Breast epithelium (tissue), 4 donors: Measurements from ENCODE around the gene MRPS2. TPM values are rescaled to one million over a fixed set of nuclear protein-coding genes. Genes with fewer than 3 reads are reported as not detected.
"Not testable (repeated sequence)": the region's sequence is repeated elsewhere in the genome, so short reads cannot be mapped to it uniquely, and the experiment has no call there.

Experiments
- DNase-seq, 2 donors: peaks; one replicate each; pipeline ENCODE4 v3.0.0-alpha.2; 2019; ENCODE audit warnings: low spot score in 2 of 2
- H3K27ac ChIP-seq, 2 donors: fragments of 200-600 bp; sonication (generic) in 1 of 2; one replicate each; pipeline ENCODE4 v1.5.1; 2016 to 2019; ENCODE audit warnings: mild to moderate bottlenecking in 1 of 2
- H3K27me3 ChIP-seq, 2 donors: fragments of 200-600 bp; sonication (generic) in 1 of 2; one replicate each; pipeline versions ENCODE4 v1.5.1 to v1.6.0; 2017 to 2019; ENCODE audit warnings: control low read depth in 1 of 2, mild to moderate bottlenecking in 1 of 2
- H3K36me3 ChIP-seq: fragments of 200-600 bp; one replicate; pipeline ENCODE4 v1.5.1; 2019
- H3K4me1 ChIP-seq, 2 donors: fragments of 200-600 bp; sonication (generic); one replicate each; pipeline ENCODE4 v1.5.1; 2016 to 2019; ENCODE audit warnings: control low read depth in 1 of 2
- H3K4me3 ChIP-seq, 3 donors: fragments of 200-600 bp; sonication (generic); 1 replicate in 2 of 3; 2 replicates in 1 of 3; pipeline ENCODE4 v1.5.1; 2016 to 2019; ENCODE audit warnings: mild to moderate bottlenecking in 3 of 3, moderate library complexity in 2 of 3
- H3K9me3 ChIP-seq, 2 donors: fragments of 200-600 bp; sonication (generic) in 1 of 2; one replicate each; pipeline ENCODE4 v1.5.1; 2016 to 2019; ENCODE audit warnings: control low read depth in 1 of 2
- POLR2A ChIP-seq: fragments of 450-650 bp; IDR thresholded peaks from one replicate; pipeline ENCODE4 v1.6.1; 2016; ENCODE audit warnings: antibody characterized with exemption, mild to moderate bottlenecking, moderate library complexity
- POLR2AphosphoS5 ChIP-seq, 3 donors: sonication (generic); formaldehyde crosslinking; IDR thresholded peaks; one replicate each; pipeline ENCODE4 v1.6.1; 2017; ENCODE audit warnings: antibody characterized with exemption in 3 of 3
- intact Hi-C: fragments of 100-400 bp; cut with DNase I; formaldehyde crosslinking; loops from one replicate; pipeline ENCODE4 v1.15.1; 2023; ENCODE audit warnings: low total_unique reads
- total RNA-seq, 3 donors: library from RNA; depleted of rRNA; stranded (reverse); fragments of >200 nt; gene quantifications; one replicate each; pipeline ENCODE4 v1.1.0, GENCODE V29; 2016
- TF ChIP-seq, protein P1 (sequence below), 3 donors: fragments of 450-650 bp; IDR thresholded peaks; one replicate each; pipeline ENCODE4 v1.5.1; 2016 to 2017; ENCODE audit warnings: antibody characterized with exemption in 3 of 3, mild to moderate bottlenecking in 3 of 3, moderate library complexity in 3 of 3

Gene MRPS2
- total RNA-seq, 3 donors from 2014 or later: 35.4 to 39.8 (median 36.7) TPM

DNA sequence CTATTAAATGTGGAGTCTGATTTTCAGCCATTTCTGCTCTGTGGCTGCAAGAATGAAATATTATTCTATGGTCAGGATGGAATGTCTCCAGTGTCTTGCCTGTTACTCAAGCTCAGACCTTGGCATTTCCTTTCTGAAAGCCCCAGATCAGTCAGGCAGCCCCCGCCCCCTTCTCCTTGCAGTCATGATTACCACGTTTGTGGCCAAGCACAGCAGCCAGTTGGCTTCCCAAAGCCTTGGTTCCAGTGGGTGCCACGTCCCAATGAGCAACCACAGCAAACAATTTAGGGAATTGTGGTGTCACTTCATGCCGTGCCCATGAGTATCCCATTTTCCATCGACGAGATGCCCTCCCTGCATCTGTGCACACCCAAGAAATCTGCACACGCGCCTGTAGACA is 35.7 kb downstream of the MRPS2 start:
- H3K36me3 ChIP-seq: no peaks in the 10 kb centered on the region
- peaks cover 0 to 12% of the 10 kb centered on the region in 2 donors for H3K27me3 ChIP-seq
- no peak for TF ChIP-seq POLR2A
- no peak for TF ChIP-seq POLR2AphosphoS5 (IDR thresholded peaks at IDR 0.05)
- TF ChIP-seq, protein P1, sequence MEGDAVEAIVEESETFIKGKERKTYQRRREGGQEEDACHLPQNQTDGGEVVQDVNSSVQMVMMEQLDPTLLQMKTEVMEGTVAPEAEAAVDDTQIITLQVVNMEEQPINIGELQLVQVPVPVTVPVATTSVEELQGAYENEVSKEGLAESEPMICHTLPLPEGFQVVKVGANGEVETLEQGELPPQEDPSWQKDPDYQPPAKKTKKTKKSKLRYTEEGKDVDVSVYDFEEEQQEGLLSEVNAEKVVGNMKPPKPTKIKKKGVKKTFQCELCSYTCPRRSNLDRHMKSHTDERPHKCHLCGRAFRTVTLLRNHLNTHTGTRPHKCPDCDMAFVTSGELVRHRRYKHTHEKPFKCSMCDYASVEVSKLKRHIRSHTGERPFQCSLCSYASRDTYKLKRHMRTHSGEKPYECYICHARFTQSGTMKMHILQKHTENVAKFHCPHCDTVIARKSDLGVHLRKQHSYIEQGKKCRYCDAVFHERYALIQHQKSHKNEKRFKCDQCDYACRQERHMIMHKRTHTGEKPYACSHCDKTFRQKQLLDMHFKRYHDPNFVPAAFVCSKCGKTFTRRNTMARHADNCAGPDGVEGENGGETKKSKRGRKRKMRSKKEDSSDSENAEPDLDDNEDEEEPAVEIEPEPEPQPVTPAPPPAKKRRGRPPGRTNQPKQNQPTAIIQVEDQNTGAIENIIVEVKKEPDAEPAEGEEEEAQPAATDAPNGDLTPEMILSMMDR (IDR thresholded peaks at IDR 0.05): no peak
- DNase-seq: no peak
- H3K9me3 ChIP-seq: no peaks in the 10 kb centered on the region
- no peaks in the 10 kb centered on the region for H3K4me1 ChIP-seq
- H3K4me3 ChIP-seq: no peak overlapping the region
- intact Hi-C loops: no loop called here
- no peak overlapping the region for H3K27ac ChIP-seq

GRCh38 chr9:135543262-135543894 is 42.9 kb downstream of the MRPS2 start:
- intact Hi-C loops, H3K27ac ChIP-seq, H3K9me3 ChIP-seq, DNase-seq, H3K4me3 ChIP-seq, H3K36me3 ChIP-seq, H3K4me1 ChIP-seq: not testable (repeated sequence)
- peaks cover 0 to 15% of the 10 kb centered on the region in 2 donors for H3K27me3 ChIP-seq

DNA sequence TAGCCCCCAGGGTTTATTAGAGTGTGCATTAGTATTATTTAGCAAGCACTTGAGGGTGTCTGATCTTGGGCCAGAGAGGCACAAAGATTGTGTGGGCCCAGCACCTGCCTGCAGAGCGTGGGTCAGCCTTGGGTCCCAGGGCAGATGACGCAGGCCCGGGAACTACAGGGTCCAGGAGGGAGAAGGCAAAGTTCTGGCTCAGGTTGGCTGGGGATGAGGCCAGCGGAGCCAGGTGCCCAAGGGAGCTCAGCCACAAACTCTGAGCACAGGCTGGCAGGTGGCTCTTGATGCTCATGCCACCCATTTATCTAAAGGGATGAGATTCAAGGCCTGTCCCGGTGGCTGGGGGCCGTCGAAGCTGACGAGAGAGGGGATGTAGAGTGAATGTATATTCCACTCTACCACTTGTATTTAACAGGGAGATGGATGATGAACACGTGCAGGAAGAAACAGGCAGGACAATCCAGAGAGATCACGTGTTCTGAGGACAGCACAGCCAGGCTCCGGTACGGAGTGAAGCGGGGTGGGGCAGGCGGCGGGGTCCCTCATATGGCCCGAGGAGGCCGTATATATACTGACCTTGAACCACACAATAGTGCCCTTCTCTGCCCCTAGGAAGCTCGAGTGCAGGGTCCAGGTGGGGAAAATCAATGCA is 44.6 kb downstream of the MRPS2 start:
- Histone ChIP-seq H3K27me3 (peaks cover 0 to 7% of the 10 kb centered on the region in 2 donors), H3K36me3 (no peaks in the 10 kb centered on the region), H3K4me1 (no peaks in the 10 kb centered on the region), H3K9me3 (no peaks in the 10 kb centered on the region), H3K4me3 (no peak overlapping the region), H3K27ac (no peak overlapping the region)
- TF ChIP-seq POLR2AphosphoS5 (IDR thresholded peaks at IDR 0.05): no peak
- TF ChIP-seq, protein P1 (IDR thresholded peaks at IDR 0.05): no peak
- no peak for TF ChIP-seq POLR2A
- DNase-seq: no peak
- intact Hi-C loops: no loop called here

- H3K36me3 ChIP-seq, H3K4me3 ChIP-seq, DNase-seq, H3K4me1 ChIP-seq, H3K9me3 ChIP-seq, intact Hi-C loops, H3K27me3 ChIP-seq, H3K27ac ChIP-seq: not testable (repeated sequence)
Observed at GRCh38 chr9:135545646-135546176, 45.2 kb downstream of the MRPS2 start, which contains the start of gene OBP2A. Gene OBP2A, plus strand, starts transcription at chr9:135546126. Its CDS starts 55 bp downstream, at chr9:135546181.

- H3K4me1 ChIP-seq, H3K27ac ChIP-seq, H3K27me3 ChIP-seq, H3K4me3 ChIP-seq, H3K36me3 ChIP-seq, intact Hi-C loops, H3K9me3 ChIP-seq: not testable (repeated sequence)
- peak in 1 of 2 donors; percentile 51 for DNase-seq
Observed at GRCh38 chr9:135546792-135547617, 46.5 kb downstream of the MRPS2 start.

GRCh38 chr9:135547756-135548736 is 47.6 kb downstream of the MRPS2 start:
- no peak for DNase-seq
- Histone ChIP-seq H3K9me3 (no peaks in the 10 kb centered on the region), H3K4me1 (no peaks in the 10 kb centered on the region), H3K27me3 (peaks cover 0 to 7% of the 10 kb centered on the region in 2 donors), H3K27ac (no peak overlapping the region), H3K4me3 (no peak overlapping the region), H3K36me3 (no peaks in the 10 kb centered on the region)
- intact Hi-C loops: no loop called here
- TF ChIP-seq, protein P1 (IDR thresholded peaks at IDR 0.05): no peak
- TF ChIP-seq POLR2AphosphoS5 (IDR thresholded peaks at IDR 0.05): no peak
- no peak for TF ChIP-seq POLR2A

- H3K9me3 ChIP-seq, intact Hi-C loops, DNase-seq, H3K4me3 ChIP-seq, H3K27ac ChIP-seq, H3K27me3 ChIP-seq, H3K4me1 ChIP-seq, H3K36me3 ChIP-seq: not testable (repeated sequence)
Observed at GRCh38 chr9:135549478-135550343, 49.2 kb downstream of the MRPS2 start.
